ENCODE results near the gene DPP3. TPM values are rescaled to one million over a fixed set of nuclear protein-coding genes. Genes with fewer than 3 reads are reported as not detected.

The DPP3 gene
- total and polyA plus RNA-seq, 12 donors: 6.2 to 28.9 (median 14.7) TPM

GRCh38 chr11:66448523-66448922, 31.7 kb upstream of the DPP3 start:
- Histone ChIP-seq H3K4me1 (peaks cover 0 to 9% (median 0%) of the 10 kb centered on the region in 9 donors), H3K27me3 (no peaks in the 10 kb centered on the region), H3K4me3 (no peak overlapping the region), H3K36me3 (no peaks in the 10 kb centered on the region), H3K27ac (no peak overlapping the region), H3K9me3 (peaks cover 0 to 8% (median 3%) of the 10 kb centered on the region in 11 donors)
- no peak for TF ChIP-seq CTCF (IDR thresholded peaks at IDR 0.05)
- ATAC-seq (no peak), DNase-seq (no peak)
- WGBS, 2 donors: 74 to 76% methylated on average over 4 of the region's 4 CpGs
- intact Hi-C loops (cut with DNase I): no loop called here

GRCh38 chr11:66450560-66450959, 29.7 kb upstream of the DPP3 start:
- no peak for TF ChIP-seq CTCF (IDR thresholded peaks at IDR 0.05)
- Histone ChIP-seq H3K36me3 (no peaks in the 10 kb centered on the region), H3K27ac (no peak overlapping the region), H3K4me1 (no peaks in the 10 kb centered on the region), H3K27me3 (peaks cover 0 to 6% (median 0%) of the 10 kb centered on the region in 7 donors), H3K4me3 (no peak overlapping the region), H3K9me3 (no peaks in the 10 kb centered on the region)
- 58 to 62% methylated on average over 4 of the region's 4 CpGs for WGBS, 2 donors
- intact Hi-C loops (cut with DNase I): no loop called here
- ATAC-seq (no peak), DNase-seq (no peak)

GRCh38 chr11:66451663-66452062, 28.6 kb upstream of the DPP3 start:
- no peak for DNase-seq
- Histone ChIP-seq H3K4me1 (no peaks in the 10 kb centered on the region), H3K27ac (no peak overlapping the region), H3K9me3 (no peaks in the 10 kb centered on the region), H3K36me3 (no peaks in the 10 kb centered on the region), H3K4me3 (no peak overlapping the region), H3K27me3 (peaks cover 0 to 6% (median 0%) of the 10 kb centered on the region in 7 donors)
- no peak for TF ChIP-seq CTCF (IDR thresholded peaks at IDR 0.05)
- WGBS, 2 donors: 82 to 89% methylated on average over 4 of the region's 4 CpGs
- ATAC-seq: no peak
- intact Hi-C loops (cut with DNase I): no loop called here

GRCh38 chr11:66454247-66454646, 26.0 kb upstream of the DPP3 start:
- intact Hi-C loops (cut with DNase I): no loop called here
- ATAC-seq (no peak), DNase-seq (no peak)
- WGBS, 2 donors: 37 to 44% methylated on average over 6 of the region's 6 CpGs
- peaks cover 0 to 6% (median 0%) of the 10 kb centered on the region in 9 donors for H3K4me1 ChIP-seq
- H3K4me3 ChIP-seq: no peak overlapping the region
- TF ChIP-seq CTCF (IDR thresholded peaks at IDR 0.05): no peak
- H3K36me3 ChIP-seq: no peaks in the 10 kb centered on the region
- no peaks in the 10 kb centered on the region for H3K9me3 ChIP-seq
- peaks cover 0 to 6% (median 0%) of the 10 kb centered on the region in 7 donors for H3K27me3 ChIP-seq
- no peak overlapping the region for H3K27ac ChIP-seq

Data from heart right ventricle (tissue), 16 donors.